NCI-H82 (cell line): Measurements from ENCODE around the gene TM4SF18.
"Not testable (repeated sequence)": the region's sequence is repeated elsewhere in the genome, so short reads cannot be mapped to it uniquely, and the experiment has no call there.

ENCODE experiments used
- DNase-seq: peaks from one replicate; lab custom pipeline; 2025; lab: John Stamatoyannopoulos, UW

The TM4SF18 gene, protein sequence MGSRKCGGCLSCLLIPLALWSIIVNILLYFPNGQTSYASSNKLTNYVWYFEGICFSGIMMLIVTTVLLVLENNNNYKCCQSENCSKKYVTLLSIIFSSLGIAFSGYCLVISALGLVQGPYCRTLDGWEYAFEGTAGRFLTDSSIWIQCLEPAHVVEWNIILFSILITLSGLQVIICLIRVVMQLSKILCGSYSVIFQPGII

DNA sequence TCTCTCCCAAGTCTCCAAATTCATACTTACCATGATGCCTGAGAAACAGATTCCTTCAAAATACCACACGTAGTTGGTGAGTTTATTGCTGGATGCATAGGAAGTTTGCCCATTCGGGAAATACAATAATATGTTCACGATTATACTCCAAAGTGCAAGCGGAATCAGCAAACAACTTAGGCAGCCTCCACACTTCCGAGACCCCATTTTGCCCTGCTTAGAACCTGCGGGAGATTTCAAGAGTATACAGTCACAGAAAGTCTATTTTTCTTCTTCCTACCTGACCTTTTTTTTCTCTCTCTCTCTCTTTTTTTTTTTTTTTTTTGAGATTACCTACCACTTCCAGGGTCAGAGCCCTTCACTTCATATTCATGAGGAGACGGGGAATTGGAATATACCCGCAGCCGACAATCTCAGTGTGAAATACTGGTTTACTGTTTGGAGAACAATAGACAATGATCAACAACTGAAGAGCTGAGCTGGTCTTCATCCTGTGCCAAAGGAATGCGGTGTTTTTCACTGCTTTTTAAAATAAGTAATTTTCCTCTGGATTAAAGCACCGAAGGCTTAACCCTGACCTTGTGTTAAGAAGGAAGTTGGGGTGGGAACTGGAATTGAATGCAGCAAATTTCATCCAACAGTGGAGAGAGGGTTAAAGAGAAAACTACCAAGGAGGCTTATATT lies at the start of gene TM4SF18:
Gene TM4SF18 (minus strand): TSS at position 461 of the 684 bp plus-strand sequence. CDS start 254 bp downstream, at position 207.
- no peak for DNase-seq

DNA sequence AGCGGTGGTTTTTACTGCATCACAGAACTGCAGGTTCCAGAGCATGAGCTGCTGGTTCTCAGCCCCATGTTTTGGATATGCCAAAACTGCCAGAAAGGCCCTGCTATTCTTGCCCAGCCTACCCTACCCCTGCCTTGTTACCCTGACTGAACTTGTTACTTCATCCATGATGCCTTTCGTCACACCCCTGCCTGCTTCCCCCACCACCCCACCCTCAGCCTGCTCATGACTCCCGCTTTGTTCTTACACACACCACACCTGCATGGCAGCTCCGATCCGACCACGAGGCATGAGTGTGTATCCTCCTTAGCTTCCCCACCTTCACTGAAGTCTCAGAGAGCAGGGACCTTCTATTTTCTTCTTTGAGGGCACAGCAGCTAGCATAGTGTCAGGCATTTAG lies 49.1 kb upstream of the TM4SF18 start:
- no peak for DNase-seq

DNA sequence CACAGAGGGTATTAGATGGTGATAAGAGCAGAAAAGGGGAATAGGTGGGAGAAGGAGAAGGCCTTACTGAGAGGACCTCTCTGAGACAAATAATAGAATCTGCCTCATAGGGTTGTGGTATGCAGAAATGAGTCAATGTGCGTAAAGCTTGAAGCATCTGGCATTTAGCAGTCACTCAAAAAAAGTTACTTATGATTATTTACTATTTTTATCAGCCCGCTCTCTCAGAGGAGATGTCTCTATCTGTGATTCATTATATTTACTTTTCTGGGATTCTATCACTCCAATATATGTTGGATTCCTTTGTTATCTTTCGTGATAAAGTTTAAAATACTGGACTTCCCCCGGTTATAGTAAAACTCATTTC lies 48.6 kb upstream of the TM4SF18 start:
- DNase-seq: no peak

DNA sequence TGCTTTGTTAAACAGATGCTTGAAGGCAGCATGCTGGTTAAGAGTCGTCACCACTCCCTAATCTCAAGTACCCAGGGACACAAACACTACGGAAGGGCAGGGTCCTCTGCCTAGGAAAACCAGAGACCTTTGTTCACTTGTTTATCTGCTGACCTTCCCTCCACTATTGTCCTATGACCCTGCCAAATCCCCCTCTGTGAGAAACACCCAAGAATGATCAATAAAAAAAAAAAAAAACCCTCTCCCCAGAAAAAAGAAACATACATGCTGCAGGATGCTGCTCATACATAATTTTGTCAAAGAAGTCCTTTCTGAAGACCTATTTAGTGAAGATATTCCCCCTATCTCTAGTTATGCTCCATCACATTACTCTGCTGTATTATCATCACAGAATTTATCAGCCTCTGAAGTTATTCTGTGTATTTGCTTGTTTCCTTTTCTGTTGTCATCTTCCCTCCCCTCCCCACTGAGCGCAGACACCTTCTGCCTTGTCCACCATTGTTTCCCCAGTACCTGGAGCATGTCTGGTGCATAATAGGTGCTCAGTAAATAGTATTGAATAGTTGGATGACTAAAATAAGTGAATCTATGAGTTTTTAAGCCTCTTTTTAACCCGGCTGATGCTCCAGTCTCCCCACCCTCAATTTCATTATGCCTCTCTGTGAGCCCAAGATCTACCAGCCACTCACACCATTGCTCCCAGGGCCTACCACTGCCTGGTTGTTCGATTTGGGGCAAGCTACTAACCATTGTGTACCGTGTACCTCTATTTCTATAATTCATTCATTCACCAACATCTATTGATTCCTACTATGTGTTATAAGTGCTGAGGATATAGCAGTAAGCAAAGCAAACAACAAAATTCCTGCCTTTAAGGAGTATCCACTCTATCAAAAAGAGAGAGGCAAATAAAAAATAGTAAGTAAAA lies 48.0 kb upstream of the TM4SF18 start:
- no peak for DNase-seq

DNA sequence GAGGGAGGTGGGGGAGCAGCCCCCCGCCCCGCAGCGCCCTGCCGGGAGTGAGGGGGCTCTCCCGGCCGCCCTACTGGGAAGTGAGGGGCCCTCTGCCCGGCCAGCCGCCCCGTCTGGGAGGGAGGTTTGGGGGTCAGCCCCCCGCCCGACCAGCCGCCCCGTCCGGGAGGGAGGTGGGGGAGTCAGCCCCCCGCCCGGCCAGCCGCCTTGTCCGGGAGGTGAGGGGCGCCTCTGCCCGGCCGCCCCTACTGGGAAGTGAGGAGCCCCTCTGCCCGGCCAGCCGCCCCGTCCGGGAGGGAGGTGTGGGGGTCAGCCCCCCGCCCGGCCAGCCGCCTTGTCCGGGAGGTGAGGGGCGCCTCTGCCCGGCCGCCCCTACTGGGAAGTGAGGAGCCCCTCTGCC lies 46.8 kb upstream of the TM4SF18 start:
- not testable (repeated sequence) for DNase-seq

DNA sequence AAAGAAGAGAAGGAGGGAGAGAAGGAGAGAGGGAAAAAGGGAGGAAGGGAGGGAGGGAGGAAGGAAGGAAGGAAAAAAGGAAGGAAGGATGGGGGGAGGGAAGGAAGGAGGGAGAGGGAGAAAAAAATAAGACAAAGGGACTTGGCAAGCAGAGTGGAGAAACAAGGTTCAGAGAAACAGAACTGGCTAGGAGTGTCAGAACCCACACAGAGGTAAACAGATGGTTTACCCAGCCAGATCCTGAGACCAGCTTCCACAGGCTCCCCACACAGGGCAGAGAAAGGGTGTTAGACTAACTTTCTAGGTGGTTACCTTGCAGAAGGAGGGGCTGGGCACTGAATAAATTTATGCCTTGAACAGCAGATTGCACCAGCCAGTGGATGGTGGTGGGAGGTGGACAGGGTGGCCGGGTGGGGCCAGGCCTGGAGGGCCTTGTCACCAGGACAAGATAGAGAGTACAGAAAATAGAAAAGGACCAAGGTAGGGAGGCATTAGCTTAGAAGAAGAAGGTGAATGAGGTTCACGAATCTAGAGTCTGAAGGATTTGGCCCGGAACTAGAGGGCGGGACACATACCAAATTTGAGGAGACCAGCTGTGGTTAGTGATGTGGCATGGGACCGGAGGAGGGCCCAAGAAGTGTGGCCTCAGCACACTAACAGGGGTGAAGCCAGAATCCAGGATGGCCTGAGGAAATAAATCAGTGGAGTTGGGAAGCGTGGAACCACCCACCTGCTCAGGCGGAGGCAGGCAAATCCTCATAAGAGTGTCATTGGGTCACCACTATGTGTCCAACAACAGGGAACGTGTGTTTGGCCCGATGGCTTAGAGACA lies 45.3 kb upstream of the TM4SF18 start:
- no peak for DNase-seq

DNA sequence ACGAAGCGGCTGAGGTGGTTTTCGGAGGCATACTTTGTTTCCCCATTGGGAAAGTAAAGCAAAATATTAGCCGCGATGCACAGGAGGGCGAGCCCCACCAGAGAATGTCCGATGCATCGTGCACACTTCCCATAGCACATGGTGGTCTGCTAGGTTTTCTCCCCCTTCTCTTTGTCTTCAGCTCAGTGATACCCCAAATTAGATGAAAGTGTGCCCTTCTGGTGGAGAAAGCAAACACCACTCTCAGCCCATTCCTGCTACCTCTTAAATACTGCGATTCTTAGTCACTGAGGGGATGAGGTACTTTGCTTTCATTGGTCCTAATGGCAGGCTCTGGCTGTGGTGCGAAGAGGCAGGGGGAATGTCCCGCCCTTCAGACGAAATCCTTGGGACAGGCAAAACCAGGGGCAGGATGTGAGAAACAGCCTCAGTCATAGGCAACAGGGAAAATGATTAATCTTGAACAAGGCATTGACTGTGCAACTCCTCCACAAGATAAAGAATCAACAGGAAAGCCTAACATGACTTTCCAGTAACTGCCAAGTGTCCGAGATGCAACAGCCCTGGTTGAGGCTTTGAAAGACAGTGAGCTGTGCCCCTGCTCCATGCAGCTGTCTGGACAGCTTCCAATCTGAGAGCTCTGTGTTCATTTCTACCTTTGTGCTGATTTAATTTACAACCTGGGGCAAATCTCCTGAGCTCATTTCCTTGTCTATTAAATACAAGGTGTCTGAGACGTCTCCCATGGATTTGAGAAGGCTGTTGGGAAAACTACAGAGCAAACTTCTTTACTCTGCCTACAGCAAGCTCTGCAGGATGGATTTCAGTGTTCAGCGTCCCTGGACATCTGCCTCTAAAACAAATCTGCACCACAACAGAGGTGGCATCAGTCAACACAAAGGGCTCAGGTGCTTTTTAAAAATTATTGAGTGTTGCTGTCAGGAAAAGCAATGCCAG lies 44.2 kb upstream of the TM4SF18 start, which contains the start of gene TM4SF1:
Gene TM4SF1 (minus strand): TSS at position 242 of the 957 bp plus-strand sequence. CDS start 102 bp downstream, at position 140.
- no peak for DNase-seq

DNA sequence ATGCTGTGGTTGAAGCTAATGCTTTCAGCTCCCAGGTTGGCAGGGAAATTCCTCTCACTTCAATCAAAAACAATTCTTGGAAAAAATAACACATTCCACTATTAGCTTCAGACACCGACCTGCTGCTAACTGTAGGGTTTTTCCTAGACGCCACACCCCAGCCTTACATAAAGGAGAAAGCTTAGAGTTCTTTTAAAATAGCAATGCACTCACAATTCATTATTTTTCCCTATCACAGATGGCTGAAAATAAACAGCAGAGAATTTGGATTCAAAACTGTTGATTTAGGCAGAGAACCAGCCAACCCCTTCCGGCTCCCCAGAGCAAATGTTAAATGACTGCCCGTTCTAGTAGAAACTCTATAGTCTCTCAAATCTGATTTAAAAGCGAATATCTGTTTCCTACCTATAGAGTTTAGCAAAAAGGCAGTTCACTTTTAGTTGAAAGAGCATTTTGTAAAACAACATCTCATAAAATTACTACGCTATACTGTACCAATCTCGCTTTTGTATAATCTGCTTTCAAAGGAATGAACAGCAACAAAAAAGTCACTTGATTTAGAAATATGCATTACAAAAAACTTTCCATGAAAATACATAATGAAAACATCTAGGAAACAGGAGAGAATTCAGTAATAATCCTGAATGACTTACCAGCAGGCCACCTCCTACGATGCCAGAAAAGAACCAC lies 43.4 kb upstream of the TM4SF18 start:
- DNase-seq: no peak

DNA sequence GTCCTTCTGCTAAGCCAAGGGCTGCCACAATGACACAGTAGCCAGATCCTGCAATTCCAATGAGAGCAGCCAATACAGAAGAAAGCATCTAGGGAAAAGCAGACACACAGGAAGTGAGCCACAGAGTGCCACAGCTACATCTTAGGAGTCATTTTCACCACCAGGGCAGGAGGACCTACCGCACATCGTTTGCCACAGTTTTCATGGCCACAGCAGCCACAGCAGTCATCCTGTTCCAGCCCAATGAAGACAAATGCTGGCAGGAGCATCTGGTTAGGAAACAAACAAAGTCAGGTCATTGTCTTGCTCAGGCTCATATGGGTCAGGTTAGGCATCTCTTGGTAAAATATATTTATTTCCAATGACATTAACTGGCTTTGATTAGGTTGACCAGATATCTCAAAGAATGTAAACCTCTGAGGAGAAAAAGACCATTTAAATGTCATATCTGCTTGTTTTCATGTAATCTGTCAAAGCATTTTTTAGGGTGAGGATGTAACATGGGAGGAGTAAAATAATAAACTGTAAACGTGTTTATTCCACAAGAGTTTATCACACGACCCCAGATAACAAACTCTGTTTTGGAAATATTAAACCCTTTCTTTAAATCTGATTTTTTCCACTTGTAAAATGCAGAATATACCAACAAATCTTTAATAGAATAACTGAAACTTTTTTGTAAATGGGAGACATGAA lies 42.2 kb upstream of the TM4SF18 start:
- no peak for DNase-seq

DNA sequence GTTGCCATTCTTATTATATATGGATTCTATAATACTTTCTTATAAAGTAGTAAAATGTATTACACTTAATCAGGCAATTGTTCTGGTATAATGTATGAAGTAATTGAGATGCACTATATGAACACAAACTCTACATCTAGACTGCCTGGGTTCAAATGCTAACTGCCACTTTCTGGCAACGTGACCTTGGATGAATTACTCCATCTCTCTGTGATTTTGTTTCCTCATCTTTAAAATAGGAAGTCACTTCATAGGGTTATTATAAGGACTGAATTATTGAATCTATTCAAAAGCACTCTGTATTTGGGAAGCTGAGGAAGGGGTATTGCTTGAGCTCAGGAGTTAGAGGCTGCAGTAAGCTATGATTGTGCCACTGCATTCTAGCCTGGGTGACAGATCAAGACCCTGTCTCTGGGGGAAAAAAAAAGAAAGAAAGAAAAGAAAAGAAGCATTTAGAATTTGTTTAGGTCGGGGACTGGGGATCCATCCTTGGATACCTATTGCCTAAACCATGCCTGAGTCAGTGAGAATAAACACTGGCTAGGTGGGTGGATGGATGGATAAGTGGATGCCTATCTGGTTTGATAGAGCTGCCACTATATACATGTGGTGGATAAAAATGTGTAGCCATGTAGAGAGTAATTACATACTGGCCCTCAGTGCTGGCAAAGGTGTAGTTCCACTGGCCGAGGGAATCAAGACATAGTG lies 41.5 kb upstream of the TM4SF18 start:
- DNase-seq: no peak

DNA sequence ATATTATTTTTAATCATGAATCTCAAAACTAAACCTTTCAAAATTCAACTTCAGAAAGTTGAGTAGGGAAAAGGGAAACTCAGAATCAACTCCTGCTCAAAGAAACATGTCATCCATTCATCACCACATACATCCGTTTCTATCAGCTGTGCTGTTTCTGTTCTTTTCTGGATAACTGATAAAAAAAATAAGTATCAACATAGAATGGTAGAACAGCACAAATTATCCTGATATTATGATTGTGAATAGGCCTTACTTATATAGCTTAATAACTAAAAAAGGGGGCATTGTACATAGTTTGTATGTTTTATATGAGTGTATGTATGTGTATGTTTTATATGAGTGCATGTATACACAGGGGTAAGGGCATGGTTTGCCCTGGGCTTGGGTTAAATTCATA lies 41.0 kb upstream of the TM4SF18 start:
- no peak for DNase-seq

DNA sequence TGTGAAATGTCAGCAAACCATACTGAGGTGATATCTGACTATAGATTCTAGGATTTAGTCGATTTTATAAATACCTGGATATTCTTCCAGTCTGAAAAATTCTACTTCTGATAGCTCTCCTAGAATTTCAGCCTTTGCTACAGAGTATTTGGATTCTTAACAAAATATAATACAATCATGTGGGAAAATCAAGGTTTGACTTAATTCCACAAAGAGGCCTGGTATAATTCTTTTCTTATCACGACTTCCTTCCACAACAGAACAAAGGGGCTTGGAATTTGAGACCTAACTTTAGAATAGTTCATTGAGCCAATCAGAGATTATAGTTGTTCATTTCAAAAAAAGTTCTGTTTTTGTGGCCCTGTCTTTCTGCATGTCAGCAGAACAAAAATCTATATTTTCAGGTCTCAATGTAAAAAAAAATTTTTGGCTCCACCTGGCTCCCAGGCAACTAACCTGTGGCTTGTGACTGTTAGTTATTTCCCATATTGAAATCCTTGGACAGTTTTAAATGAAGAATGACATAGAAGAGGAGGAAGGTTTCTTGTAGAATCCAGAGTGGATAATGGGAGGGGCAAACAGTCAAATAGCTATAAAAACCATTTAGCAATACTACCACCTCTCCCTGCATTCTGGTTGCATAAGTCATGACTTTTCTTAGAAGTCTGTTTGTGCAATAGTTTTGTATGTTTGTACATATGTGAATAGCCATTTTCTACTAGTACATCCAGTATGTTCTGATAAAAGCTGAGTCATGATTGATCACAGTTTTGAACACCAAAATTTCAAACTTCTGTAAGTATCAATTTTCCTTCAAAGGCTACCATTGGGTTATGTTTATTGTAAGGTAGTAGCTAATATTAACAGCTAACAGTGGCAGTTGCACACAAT lies 40.0 kb upstream of the TM4SF18 start:
- no peak for DNase-seq

DNA sequence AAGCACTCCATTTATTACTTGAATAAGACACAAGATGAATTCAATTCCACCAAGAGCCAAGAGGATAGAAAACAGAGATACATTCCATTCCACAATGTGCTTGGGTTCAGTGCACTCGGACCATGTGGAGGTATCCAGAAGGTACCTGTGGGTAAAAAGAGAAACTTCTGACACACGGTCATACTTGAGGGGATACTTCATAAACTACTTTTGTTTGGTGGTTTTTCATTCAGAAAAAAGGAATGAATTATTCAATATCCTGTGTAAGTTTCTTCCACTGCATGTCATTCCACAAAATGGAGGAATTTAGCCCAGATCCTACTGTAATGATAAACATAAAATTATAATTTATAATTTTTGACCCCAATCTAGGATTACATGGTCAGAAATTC lies 38.3 kb upstream of the TM4SF18 start:
- DNase-seq: no peak

DNA sequence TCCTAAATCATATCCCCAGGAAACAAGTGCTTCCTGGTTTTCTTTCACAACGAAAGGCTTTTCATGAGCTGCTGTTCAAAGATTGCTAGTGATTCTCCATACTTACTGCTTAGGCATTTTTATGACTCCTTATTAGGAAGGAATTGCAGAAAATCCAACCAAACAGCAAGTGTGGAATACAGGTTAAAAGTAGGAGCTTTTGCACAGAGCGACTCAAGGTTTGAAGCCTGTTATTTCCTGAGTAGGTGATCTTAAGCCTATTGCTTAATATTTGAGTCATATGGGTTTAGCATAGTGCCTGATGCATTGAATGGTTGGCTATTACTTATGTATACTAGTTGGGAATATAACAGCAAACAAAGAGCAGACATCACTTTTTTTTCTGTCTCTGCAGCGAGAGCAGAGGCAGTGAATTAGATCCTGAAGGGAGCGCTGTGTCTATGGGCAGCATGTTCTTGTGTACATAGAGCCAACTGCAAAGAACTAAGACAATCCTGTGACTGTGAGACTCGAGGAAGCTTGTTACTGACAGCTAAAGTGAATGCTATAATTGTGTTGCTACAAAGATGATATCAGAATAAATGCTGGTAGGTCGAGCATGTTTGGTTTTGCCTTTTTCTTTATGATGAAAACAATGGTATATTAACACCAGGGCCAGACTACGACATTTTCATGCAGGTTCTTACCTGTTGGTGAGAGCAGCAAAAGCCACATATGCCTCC lies 37.7 kb upstream of the TM4SF18 start:
- no peak for DNase-seq

DNA sequence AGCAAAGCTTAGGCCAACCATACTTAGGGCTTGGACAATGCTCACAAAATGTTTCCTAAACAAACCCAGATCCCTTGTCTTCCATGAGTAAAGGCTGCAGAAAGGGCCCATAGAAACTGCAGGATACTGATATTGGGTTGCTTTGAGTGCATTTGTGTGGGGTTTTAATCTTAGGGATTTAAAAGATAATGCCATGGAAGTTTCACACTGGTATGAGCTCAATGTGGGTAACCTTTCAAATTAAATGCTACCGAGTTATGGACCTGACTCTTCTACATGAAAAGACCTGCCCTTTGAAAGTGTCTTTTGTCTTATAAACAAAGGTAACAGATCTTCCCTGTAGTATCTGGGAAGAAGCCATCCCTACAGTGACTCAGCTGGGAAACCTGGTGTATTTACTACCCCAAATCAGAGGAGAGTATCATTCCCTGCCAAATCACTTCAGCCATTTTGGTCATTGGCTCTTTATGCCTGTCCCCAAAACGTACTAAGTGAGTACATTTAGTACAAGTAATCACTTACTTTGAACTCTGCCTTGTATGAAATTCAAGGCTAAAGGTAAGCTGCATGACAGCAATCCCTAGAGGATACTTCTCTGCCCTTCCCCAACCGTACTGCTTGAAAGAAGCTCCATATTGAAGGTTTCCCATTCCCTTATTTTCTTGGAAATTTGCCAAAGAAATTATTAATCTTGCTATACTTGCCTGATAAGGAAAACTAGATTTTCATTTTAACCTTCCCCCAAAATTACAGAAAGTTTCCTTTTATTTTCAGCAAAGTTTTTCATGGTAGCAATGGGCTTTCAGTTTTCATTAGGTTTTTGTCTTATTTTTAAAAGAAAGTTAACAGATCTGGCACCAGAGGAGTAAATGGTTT lies 36.8 kb upstream of the TM4SF18 start:
- no peak for DNase-seq
